Tibial nerve (tissue), 4 donors: ENCODE measurements around the gene ALK. TPM values are rescaled to one million over a fixed set of nuclear protein-coding genes. Genes with fewer than 3 reads are reported as not detected.

Experiments used
- DNase-seq, 2 donors: peaks; one replicate each; pipeline ENCODE4 v3.0.0-alpha.2; 2019; ENCODE audit warnings: low spot score in 2 of 2
- H3K27ac ChIP-seq, 4 donors: fragments of 200-600 bp; sonication (generic) in 3 of 4; one replicate each; pipeline ENCODE4 v1.5.1; 2017 to 2019; ENCODE audit warnings: mild to moderate bottlenecking in 1 of 4
- H3K27me3 ChIP-seq, 2 donors: fragments of 200-600 bp; sonication (generic) in 1 of 2; one replicate each; pipeline versions ENCODE4 v1.5.1 to v1.6.0; 2017 to 2019
- H3K36me3 ChIP-seq, 3 donors: fragments of 200-600 bp; sonication (generic); one replicate each; pipeline ENCODE4 v1.5.1; 2018 to 2019
- H3K4me1 ChIP-seq, 4 donors: fragments of 200-600 bp; sonication (generic) in 3 of 4; one replicate each; pipeline ENCODE4 v1.5.1; 2017 to 2019
- H3K4me3 ChIP-seq, 4 donors: fragments of 200-600 bp; sonication (generic) in 3 of 4; one replicate each; pipeline ENCODE4 v1.5.1; 2017 to 2019; ENCODE audit warnings: mild to moderate bottlenecking in 1 of 4, moderate library complexity in 1 of 4
- H3K9me3 ChIP-seq, 4 donors: fragments of 200-600 bp; sonication (generic) in 3 of 4; one replicate each; pipeline ENCODE4 v1.5.1; 2017 to 2019
- CTCF ChIP-seq, 5 experiments: fragments of 200-600 bp in 3 of 5; fragments of 450-650 bp in 2 of 5; sonication (generic) in 3 of 5; IDR thresholded peaks; one replicate each; pipeline ENCODE4 v1.5.1; 2016 to 2019; ENCODE audit warnings: antibody characterized with exemption in 5 of 5, mild to moderate bottlenecking in 3 of 5, moderate library complexity in 2 of 5
- EP300 ChIP-seq, 2 donors: sonication (generic); formaldehyde crosslinking; IDR thresholded peaks; one replicate each; pipeline ENCODE4 v1.6.1; 2017; ENCODE audit warnings: antibody characterized with exemption in 2 of 2, mild to moderate bottlenecking in 1 of 2
- POLR2A ChIP-seq, 2 donors: fragments of 450-650 bp; IDR thresholded peaks; one replicate each; pipeline ENCODE4 v1.6.1; 2017; ENCODE audit warnings: antibody characterized with exemption in 2 of 2, mild to moderate bottlenecking in 2 of 2, moderate library complexity in 2 of 2
- WGBS, 2 donors: methylation state at CpG; one replicate each; pipeline ENCODE4 v1.1.5; 2018; 5-methylcytosine and 5-hydroxymethylcytosine counted together
- total RNA-seq, 4 donors: library from RNA; depleted of rRNA; stranded (reverse); fragments of >200 nt; gene quantifications; one replicate each; pipeline ENCODE4 v1.1.0, GENCODE V29; 2016

ALK gene
- total RNA-seq, 4 donors from 2014 or later, result 0.39 to 4.8 (median 0.66) TPM

- WGBS, 2 donors, result 78 to 80% methylated on average over 1 of the region's 1 CpG
- no peak for DNase-seq
- H3K4me3 ChIP-seq, result no peak overlapping the region
- H3K36me3 ChIP-seq, result no peaks in the 10 kb centered on the region
- no peaks in the 10 kb centered on the region for H3K4me1 ChIP-seq
- no peak for TF ChIP-seq CTCF (IDR thresholded peaks at IDR 0.05)
- no peak for TF ChIP-seq POLR2A (IDR thresholded peaks at IDR 0.05)
- TF ChIP-seq EP300 (IDR thresholded peaks at IDR 0.05), result no peak
- H3K9me3 ChIP-seq, result peaks cover 0 to 23% (median 0%) of the 10 kb centered on the region in 4 donors
- no peak overlapping the region for H3K27ac ChIP-seq
- no peaks in the 10 kb centered on the region for H3K27me3 ChIP-seq
Observed at GRCh38 chr2:29910960-29911359, 10.4 kb downstream of the ALK start.

GRCh38 chr2:29910465-29910864, 10.9 kb downstream of the ALK start:
- peaks cover 0 to 23% (median 0%) of the 10 kb centered on the region in 4 donors for H3K9me3 ChIP-seq

GRCh38 chr2:29902356-29902755, 19.0 kb downstream of the ALK start:
- Histone ChIP-seq H3K4me3 (no peak overlapping the region), H3K4me1 (no peaks in the 10 kb centered on the region), H3K36me3 (no peaks in the 10 kb centered on the region), H3K27ac (no peak overlapping the region), H3K27me3 (no peaks in the 10 kb centered on the region), H3K9me3 (no peaks in the 10 kb centered on the region)
- TF ChIP-seq EP300 (IDR thresholded peaks at IDR 0.05), result no peak
- no peak for TF ChIP-seq POLR2A (IDR thresholded peaks at IDR 0.05)
- TF ChIP-seq CTCF (IDR thresholded peaks at IDR 0.05), result no peak
- WGBS, 2 donors, result 10 to 18% methylated on average over 1 of the region's 1 CpG
- no peak for DNase-seq

More at GRCh38 chr2:29910465-29910864, 10.9 kb downstream of the ALK start:
- TF ChIP-seq EP300 (IDR thresholded peaks at IDR 0.05) (no peak), POLR2A (IDR thresholded peaks at IDR 0.05) (no peak), CTCF (IDR thresholded peaks at IDR 0.05) (no peak)
- Histone ChIP-seq H3K27ac (no peak overlapping the region), H3K27me3 (no peaks in the 10 kb centered on the region), H3K36me3 (no peaks in the 10 kb centered on the region), H3K4me1 (no peaks in the 10 kb centered on the region), H3K4me3 (no peak overlapping the region)
- DNase-seq, result no peak

- H3K4me1 ChIP-seq, result no peaks in the 10 kb centered on the region
- no peak overlapping the region for H3K4me3 ChIP-seq
- TF ChIP-seq EP300 (IDR thresholded peaks at IDR 0.05) (no peak), POLR2A (IDR thresholded peaks at IDR 0.05) (no peak), CTCF (IDR thresholded peaks at IDR 0.05) (no peak)
- H3K27ac ChIP-seq, result no peak overlapping the region
- 42% methylated on average over 3 of the region's 3 CpGs for WGBS, 2 donors
- DNase-seq, result no peak
- no peaks in the 10 kb centered on the region for H3K36me3 ChIP-seq
- no peaks in the 10 kb centered on the region for H3K27me3 ChIP-seq
- H3K9me3 ChIP-seq, result no peaks in the 10 kb centered on the region
Observed at GRCh38 chr2:29900971-29901633, 20.3 kb downstream of the ALK start.

GRCh38 chr2:29898999-29899398, 22.4 kb downstream of the ALK start:
- TF ChIP-seq EP300 (IDR thresholded peaks at IDR 0.05), result no peak
- no peak for TF ChIP-seq POLR2A (IDR thresholded peaks at IDR 0.05)
- no peak for TF ChIP-seq CTCF (IDR thresholded peaks at IDR 0.05)
- Histone ChIP-seq H3K27ac (no peak overlapping the region), H3K36me3 (no peaks in the 10 kb centered on the region), H3K4me1 (no peaks in the 10 kb centered on the region), H3K27me3 (no peaks in the 10 kb centered on the region), H3K9me3 (no peaks in the 10 kb centered on the region), H3K4me3 (no peak overlapping the region)
- no peak for DNase-seq
- WGBS, 2 donors, result 26 to 29% methylated on average over 5 of the region's 5 CpGs
